ENCODE measurements around the gene ZNF689. TPM values are rescaled to one million over a fixed set of nuclear protein-coding genes. Genes with fewer than 3 reads are reported as not detected.

Gene ZNF689
- total RNA-seq, 3 donors from 2014 or later: 7.0 to 15.4 (median 12.8) TPM

DNA sequence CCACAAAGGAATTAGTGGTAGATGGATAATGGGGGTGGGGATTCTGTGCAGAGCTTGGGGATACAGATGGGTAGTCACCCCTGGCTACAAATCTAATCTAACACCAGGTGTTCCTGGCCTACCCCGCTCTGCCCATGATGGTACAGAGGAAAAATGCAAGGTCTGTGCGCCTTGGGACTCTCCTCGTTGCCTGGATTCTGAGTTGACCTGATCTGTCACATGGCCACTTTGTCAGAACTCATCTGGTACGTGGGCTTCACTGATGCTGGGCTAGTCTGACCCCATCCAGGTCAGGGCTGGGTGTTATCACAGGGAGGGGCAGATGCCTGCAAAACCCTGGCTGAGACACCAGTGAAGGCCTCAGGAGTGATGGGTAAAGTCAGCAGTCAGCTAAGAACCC lies 57.2 kb downstream of the ZNF689 start:
- intact Hi-C loops (cut with DNase I; ENCODE audit: low total_unique reads): no loop called here
- Histone ChIP-seq H3K4me1 (no peaks in the 10 kb centered on the region), H3K27me3 (no peaks in the 10 kb centered on the region), H3K9me3 (no peaks in the 10 kb centered on the region), H3K36me3 (peaks cover 7% of the 10 kb centered on the region), H3K4me3 (no peak overlapping the region), H3K27ac (no peak overlapping the region)
- TF ChIP-seq POLR2AphosphoS5 (IDR thresholded peaks at IDR 0.05): no peak
- TF ChIP-seq, protein P1, sequence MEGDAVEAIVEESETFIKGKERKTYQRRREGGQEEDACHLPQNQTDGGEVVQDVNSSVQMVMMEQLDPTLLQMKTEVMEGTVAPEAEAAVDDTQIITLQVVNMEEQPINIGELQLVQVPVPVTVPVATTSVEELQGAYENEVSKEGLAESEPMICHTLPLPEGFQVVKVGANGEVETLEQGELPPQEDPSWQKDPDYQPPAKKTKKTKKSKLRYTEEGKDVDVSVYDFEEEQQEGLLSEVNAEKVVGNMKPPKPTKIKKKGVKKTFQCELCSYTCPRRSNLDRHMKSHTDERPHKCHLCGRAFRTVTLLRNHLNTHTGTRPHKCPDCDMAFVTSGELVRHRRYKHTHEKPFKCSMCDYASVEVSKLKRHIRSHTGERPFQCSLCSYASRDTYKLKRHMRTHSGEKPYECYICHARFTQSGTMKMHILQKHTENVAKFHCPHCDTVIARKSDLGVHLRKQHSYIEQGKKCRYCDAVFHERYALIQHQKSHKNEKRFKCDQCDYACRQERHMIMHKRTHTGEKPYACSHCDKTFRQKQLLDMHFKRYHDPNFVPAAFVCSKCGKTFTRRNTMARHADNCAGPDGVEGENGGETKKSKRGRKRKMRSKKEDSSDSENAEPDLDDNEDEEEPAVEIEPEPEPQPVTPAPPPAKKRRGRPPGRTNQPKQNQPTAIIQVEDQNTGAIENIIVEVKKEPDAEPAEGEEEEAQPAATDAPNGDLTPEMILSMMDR (IDR thresholded peaks at IDR 0.05): no peak
- TF ChIP-seq POLR2A (IDR thresholded peaks at IDR 0.05): no peak
- DNase-seq (ENCODE audit: low spot score in 2 of 2): no peak

Other genes with a start within 250 kb of the ZNF689 start
- 10 to 100 TPM; 19.0 to 22.2 (median 21.0) TPM for gene TBC1D10B, start 239.9 kb downstream of the ZNF689 start, total RNA-seq
- not detected for gene MYL11, start 235.6 kb downstream of the ZNF689 start, total RNA-seq
- gene SEPTIN1, start 227.8 kb downstream of the ZNF689 start, total RNA-seq: 1 to 10 TPM; 1.3 to 4.6 (median 2.7) TPM
- 1 to 10 TPM; 4.8 to 9.5 (median 6.2) TPM for gene ZNF48, start 215.0 kb downstream of the ZNF689 start, total RNA-seq
- 10 to 100 TPM; 21.1 to 29.2 (median 22.2) TPM for gene ZNF771, start 202.8 kb downstream of the ZNF689 start, total RNA-seq
- gene DCTPP1, start 180.4 kb downstream of the ZNF689 start, total RNA-seq: 10 to 100 TPM; 11.2 to 25.6 (median 20.1) TPM
- 10 to 100 TPM; 28.8 to 44.5 (median 40.6) TPM for gene SEPHS2, start 164.5 kb downstream of the ZNF689 start, total RNA-seq
- 1 to 10 TPM; 2.3 to 5.7 (median 2.4) TPM for gene ITGAL, start 137.6 kb downstream of the ZNF689 start, total RNA-seq
- 10 to 100 TPM; 23.3 to 33.2 (median 29.8) TPM for gene ZNF768, start 83.8 kb downstream of the ZNF689 start, total RNA-seq
- 10 to 100 TPM; 10.7 to 14.7 (median 13.2) TPM for gene ZNF747, start 75.5 kb downstream of the ZNF689 start, total RNA-seq
- 1 to 10 TPM; 4.0 to 8.2 (median 7.5) TPM for gene ZNF764, start 52.0 kb downstream of the ZNF689 start, total RNA-seq
- 10 to 100 TPM; 17.4 to 18.4 (median 18.4) TPM for gene ZNF688, start 38.7 kb downstream of the ZNF689 start, total RNA-seq
- 10 to 100 TPM in 2 of 3 donors, 1 to 10 TPM in 1; 6.7 to 14.4 (median 12.0) TPM for gene ZNF785, start 24.7 kb downstream of the ZNF689 start, total RNA-seq
- gene PRR14, start 40.6 kb upstream of the ZNF689 start, total RNA-seq: 10 to 100 TPM; 21.3 to 30.2 (median 26.9) TPM
- gene FBRS, start 48.0 kb upstream of the ZNF689 start, total RNA-seq: 10 to 100 TPM; 13.6 to 25.2 (median 17.7) TPM
- 10 to 100 TPM; 19.0 to 24.9 (median 20.8) TPM for gene SRCAP, start 88.8 kb upstream of the ZNF689 start, total RNA-seq
- gene PHKG2, start 138.0 kb upstream of the ZNF689 start, total RNA-seq: 10 to 100 TPM; 28.5 to 38.8 (median 35.7) TPM
- 10 to 100 TPM in 2 of 3 donors, 1 to 10 TPM in 1; 1.4 to 17.1 (median 13.4) TPM for gene CFAP119, start 151.7 kb upstream of the ZNF689 start, total RNA-seq
- gene RNF40, start 151.9 kb upstream of the ZNF689 start, total RNA-seq: 10 to 100 TPM; 77.0 to 84.7 (median 77.3) TPM
- 10 to 100 TPM in 2 of 3 donors, 1 to 10 TPM in 1; 9.4 to 16.2 (median 10.5) TPM for gene ZNF629, start 176.8 kb upstream of the ZNF689 start, total RNA-seq